ENCODE measurements around the gene VAV2. TPM values are rescaled to one million over a fixed set of nuclear protein-coding genes. Genes with fewer than 3 reads are reported as not detected.
A peak's percentile ranks its signal among the peaks of the same experiment; 100 is the strongest.

VAV2 gene
- total RNA-seq, 8 experiments from 2014 or later, result 5.9 to 33.0 (median 14.9) TPM

DNA sequence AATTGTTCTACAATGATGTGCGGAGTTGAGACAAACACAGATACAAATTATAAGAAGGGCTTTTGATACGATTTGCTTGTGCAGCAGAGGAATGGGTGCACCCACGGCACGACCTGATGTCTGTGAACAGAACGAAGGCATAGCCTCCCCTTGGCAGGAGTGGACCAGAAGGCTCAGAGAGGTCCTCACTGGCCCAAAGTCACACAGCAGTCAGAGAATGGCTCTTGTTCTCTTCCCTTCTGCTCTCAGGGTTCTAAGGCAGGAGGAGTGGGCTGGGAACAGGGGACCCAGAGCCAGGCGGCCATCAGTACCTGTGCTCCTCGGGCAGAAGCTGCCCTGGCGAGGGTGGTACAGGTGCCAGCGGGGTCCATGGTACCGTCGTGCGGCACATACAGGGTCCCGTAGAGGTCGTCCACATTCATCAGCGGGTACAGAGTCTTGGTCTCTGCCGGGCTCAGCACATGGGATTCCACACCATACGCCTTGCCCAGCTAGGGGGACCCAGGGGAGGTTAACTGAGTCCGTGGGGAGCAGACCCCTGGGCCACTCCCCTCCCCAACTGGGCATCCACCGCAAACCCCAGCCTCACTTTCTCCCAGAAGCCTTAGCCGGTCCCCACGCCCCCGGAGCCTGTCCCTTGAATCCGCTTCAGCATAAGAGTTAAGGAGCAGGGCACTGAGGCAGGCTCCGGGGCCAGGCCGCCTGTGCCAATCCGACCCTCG is 261.0 kb downstream of the VAV2 start:
- in situ Hi-C loops (cut with MboI; ENCODE audit: low pct_unique_long_range_greater_than_20kb in 2 of 9, low sequenced_read_pairs in 9 of 9, unreplicated experiment in 9 of 9), result loop anchor here in 1 of 9 experiments (25.0 kb wide), 1 partner anchor 194 kb away; the partner anchor contains the start of gene ADAMTSL2
- no peak for ATAC-seq (replicated peaks in 6 of 8)
- H3K4me1 ChIP-seq (replicated peaks in 1 of 2), result peaks cover 15 to 16% of the 10 kb centered on the region in 2 donors
- H3K27ac ChIP-seq, result no peak overlapping the region
- 33 to 100% (median 80%) methylated on average over 1 to 6 of the region's 27 CpGs; no CpG with 5 or more reads in 1 of the 10 experiments for WGBS, 10 experiments
- no peak overlapping the region for H3K4me3 ChIP-seq

DNA sequence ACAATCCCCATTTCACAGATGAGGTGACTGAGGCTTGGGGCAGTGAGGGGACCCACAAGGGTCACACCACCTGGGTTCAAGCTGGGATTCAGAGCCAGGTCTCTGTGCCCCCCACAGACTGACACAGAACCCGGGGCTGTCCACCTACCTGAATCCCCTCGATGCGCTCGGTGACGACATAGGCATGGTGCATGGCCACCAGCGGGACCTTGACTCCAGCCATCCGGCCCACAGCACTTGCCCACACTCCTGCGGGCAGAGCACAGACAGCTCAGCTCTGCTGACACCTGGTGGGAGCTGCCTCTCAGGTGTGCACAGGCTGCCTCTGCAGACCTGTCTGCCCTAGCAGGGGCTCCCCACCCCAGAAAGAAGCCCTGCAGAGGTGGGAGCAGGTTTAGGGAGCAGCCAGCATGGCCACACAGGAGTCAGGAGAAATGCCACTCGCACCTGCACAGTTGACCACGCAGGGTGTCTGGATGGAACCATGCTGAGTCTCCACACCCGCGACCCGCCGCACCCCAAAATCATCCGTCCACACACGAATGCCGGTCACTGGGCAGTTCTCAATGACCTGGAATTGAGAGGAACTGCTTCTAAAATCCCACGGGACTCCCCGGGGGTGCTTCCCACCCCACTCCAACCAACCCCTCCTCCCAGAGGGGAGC is 262.4 kb downstream of the VAV2 start:
- in situ Hi-C loops (cut with MboI; ENCODE audit: low pct_unique_long_range_greater_than_20kb in 2 of 9, low sequenced_read_pairs in 9 of 9, unreplicated experiment in 9 of 9), result loop anchor here in 2 of 9 experiments (10.0 to 25.0 kb wide), 2 partner anchors 192 to 195 kb away; partner anchors contain the start of gene ADAMTSL2 (in 2 of the 2)
- Histone ChIP-seq H3K4me1 (replicated peaks in 1 of 2) (peaks cover 1 to 2% of the 10 kb centered on the region in 2 donors), H3K4me3 (no peak overlapping the region), H3K27ac (no peak overlapping the region)
- WGBS, 10 experiments, result 80 to 92% (median 85%) methylated on average over 3 to 6 of the region's 19 CpGs; no CpG with 5 or more reads in 7 of the 10 experiments
- no peak for ATAC-seq (replicated peaks in 6 of 8)

DNA sequence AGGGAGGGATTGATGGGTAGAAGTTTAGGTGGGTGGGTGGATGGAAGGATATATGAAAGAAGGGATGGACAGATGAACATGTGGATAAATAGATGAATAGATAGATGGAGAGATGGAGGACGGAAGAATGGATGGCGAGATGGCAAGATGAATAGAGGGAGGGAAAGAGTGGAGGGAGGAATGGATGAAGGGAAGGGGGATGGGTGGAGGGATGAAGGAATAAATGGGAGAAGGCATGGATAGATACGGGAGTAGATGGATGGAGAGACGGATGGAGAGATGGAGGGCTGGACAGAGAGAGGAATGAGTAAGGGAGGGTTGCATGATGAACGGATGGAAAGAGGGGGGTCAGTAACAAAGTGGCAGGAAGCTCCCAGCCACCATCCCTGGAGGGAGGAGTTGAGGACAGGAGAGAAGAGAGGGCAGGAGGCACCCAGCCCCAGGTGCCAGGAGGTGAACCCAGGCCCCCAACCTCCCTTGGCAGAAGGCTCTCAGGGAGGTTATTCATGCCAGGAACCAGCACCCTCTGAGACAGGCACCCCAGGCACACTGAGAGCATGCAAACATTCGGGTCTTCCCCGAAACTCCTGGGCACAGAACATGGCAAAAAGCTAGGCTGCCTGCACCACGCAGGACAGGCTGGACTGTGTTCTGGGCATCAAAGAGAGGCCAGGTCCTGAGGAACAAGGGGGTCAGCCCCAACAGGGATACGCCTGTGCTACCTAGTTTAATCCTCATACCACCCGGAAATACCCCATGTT is 263.1 kb downstream of the VAV2 start:
- ATAC-seq (replicated peaks in 6 of 8), result no peak
- H3K4me3 ChIP-seq, result no peak overlapping the region
- H3K4me1 ChIP-seq (replicated peaks in 1 of 2), result no peaks in the 10 kb centered on the region
- in situ Hi-C loops (cut with MboI; ENCODE audit: low pct_unique_long_range_greater_than_20kb in 2 of 9, low sequenced_read_pairs in 9 of 9, unreplicated experiment in 9 of 9), result loop anchor here in 2 of 9 experiments (10.0 to 25.0 kb wide), 2 partner anchors 192 to 194 kb away; partner anchors contain the start of gene ADAMTSL2 (in 2 of the 2)
- H3K27ac ChIP-seq, result no peak overlapping the region
- WGBS, 10 experiments, result 32 to 79% (median 43%) methylated on average over 2 to 5 of the region's 10 CpGs; no CpG with 5 or more reads in 4 of the 10 experiments

DNA sequence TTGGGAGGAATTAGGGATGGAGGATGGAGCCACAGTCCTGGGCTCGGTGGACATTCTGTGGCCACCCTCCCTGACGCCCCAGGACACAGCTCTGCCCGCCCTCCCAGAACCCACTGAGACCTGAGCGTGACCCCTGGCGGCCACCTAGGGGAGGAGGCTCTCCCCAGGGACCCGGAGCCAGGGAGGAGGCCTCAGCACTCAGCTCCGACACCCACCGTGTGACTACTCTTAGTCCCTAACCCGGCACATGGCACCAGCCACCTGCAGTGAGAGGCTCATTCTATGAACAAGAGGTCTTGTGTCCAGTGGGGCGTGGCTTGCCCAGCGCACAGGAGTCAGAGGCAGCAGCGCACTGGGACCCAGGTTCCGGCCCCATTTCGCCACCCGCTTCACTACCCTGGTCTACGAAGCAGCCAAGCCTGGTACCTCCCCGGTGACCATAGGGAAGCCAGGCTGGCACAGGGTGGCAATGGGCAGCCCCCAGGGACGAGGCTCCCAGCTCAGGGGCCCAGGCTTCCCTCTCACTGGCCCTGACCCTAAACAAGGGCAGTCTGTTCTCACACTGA is 264.2 kb downstream of the VAV2 start:
- in situ Hi-C loops (cut with MboI; ENCODE audit: low pct_unique_long_range_greater_than_20kb in 2 of 9, low sequenced_read_pairs in 9 of 9, unreplicated experiment in 9 of 9), result loop anchor here in 2 of 9 experiments (10.0 to 25.0 kb wide), 2 partner anchors 191 to 193 kb away; partner anchors contain the start of gene ADAMTSL2 (in 2 of the 2)
- 50 to 87% (median 69%) methylated on average over 2 to 11 of the region's 18 CpGs; no CpG with 5 or more reads in 6 of the 10 experiments for WGBS, 10 experiments
- Histone ChIP-seq H3K4me1 (replicated peaks in 1 of 2) (no peaks in the 10 kb centered on the region), H3K27ac (no peak overlapping the region), H3K4me3 (no peak overlapping the region)
- peak in 3 of 8 experiments; percentile 8 to 14 (median 12) for ATAC-seq (replicated peaks in 6 of 8)

DNA sequence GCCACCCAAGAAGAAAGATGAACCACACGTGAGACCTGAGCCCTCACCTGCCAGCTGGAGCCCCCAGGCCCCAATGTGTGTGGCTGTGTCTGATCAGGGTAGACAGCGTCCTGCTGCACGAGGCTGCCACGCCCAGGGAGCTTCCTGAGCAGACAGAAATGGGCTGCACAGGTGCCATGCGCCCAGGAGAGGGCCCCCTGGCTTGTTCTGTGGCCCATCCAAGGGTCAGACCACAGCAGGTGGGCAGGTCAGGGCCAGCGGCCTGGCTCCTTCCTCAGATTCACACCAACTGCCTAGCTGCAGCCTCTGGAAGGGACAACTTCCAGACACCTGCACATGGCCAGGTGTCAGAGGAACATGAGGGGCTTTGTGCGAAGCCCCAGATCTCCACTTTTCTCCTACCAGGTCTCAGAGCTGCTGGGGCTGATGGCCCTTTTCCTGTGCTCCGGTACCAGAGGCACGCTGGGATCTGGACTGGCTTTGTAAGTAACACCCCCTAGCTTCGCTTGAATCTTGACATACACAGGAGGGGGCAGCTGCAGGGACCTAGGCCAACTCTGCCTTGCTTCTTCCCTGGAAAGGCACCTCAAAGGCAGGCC is 264.7 kb downstream of the VAV2 start:
- in situ Hi-C loops (cut with MboI; ENCODE audit: low pct_unique_long_range_greater_than_20kb in 2 of 9, low sequenced_read_pairs in 9 of 9, unreplicated experiment in 9 of 9), result loop anchor here in 2 of 9 experiments (10.0 to 25.0 kb wide), 2 partner anchors 190 to 193 kb away; partner anchors contain the start of gene ADAMTSL2 (in 2 of the 2)
- 0 to 92% (median 64%) methylated on average over 1 to 6 of the region's 10 CpGs; no CpG with 5 or more reads in 2 of the 10 experiments for WGBS, 10 experiments
- H3K27ac ChIP-seq, result no peak overlapping the region
- no peak overlapping the region for H3K4me3 ChIP-seq
- H3K4me1 ChIP-seq (replicated peaks in 1 of 2), result no peaks in the 10 kb centered on the region
- peak in 3 of 8 experiments; percentile 8 to 23 (median 11) for ATAC-seq (replicated peaks in 6 of 8)

DNA sequence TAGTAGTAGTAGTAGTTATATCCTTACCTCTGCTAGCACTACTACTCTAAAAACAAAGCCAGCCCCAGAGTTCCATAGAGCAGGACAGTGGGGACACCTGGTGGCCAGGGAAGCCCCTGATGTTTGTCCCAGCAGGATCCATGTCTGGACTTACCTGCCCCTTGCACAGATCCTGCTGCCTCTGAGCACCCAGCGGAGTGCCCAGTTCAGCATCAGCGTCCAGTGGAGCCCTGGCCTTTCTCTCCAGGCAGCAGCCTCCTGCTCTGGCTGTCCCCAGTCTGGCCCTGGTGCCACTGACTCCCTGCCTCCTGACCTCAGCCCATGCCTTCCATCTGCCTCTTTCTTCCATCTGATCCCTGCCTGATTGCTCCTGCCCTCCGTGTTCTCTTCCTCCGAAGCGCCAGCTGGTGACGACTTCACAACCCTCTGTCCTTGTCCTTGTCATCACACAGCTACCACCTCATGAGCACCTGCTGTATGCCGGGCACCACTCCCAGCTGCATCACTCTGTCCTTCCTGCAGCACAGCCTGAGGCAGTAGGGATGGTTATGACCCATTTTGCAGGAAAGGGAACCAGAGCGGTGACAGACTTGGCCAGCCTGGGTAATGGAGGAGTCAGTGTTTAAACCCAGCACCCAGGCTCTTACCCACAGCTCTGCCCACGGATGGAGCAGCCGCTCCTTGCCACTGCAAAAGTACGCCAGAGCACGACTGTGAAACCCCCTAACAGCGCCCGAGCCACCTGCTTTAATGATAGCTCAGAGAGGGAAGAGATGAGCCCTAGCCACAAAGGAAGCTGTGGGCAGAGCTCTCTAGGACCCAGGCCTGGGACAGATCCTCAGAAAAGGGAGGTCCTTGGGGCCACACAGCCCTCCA is 265.5 kb downstream of the VAV2 start:
- H3K27ac ChIP-seq, result no peak overlapping the region

DNA sequence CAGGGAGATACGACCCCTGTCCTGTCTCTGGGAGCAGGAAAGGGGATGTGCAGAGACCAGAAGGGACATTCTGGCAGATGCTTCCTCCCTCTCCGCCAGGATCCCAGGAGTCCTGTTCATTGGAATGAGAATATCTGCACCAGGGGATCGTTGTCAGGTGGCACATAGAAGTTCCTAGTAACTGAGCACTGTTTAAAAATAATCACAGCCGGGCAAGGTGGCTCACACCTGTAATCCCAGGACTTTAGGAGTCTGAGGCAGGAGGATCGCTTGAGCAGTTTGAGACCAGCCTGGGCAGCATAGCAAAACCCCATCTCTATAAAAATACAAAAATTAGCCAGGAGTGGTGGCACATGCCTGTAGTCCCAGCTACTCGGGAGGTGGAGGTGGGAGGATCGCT is 266.2 kb downstream of the VAV2 start:
- H3K4me3 ChIP-seq, result no peak overlapping the region
- no peaks in the 10 kb centered on the region for H3K4me1 ChIP-seq (replicated peaks in 1 of 2)
- ATAC-seq (replicated peaks in 6 of 8), result no peak
- WGBS, 10 experiments, result 60 to 100% (median 77%) methylated on average over 1 to 3 of the region's 7 CpGs; no CpG with 5 or more reads in 4 of the 10 experiments
- in situ Hi-C loops (cut with MboI; ENCODE audit: low pct_unique_long_range_greater_than_20kb in 2 of 9, low sequenced_read_pairs in 9 of 9, unreplicated experiment in 9 of 9), result loop anchor here in 2 of 9 experiments (10.0 to 25.0 kb wide), 2 partner anchors 189 to 191 kb away; partner anchors contain the start of gene ADAMTSL2 (in 2 of the 2)
- H3K27ac ChIP-seq, result no peak overlapping the region

More for the DNA sequence above, 265.5 kb downstream of the VAV2 start:
- Histone ChIP-seq H3K4me1 (replicated peaks in 1 of 2) (no peaks in the 10 kb centered on the region), H3K4me3 (no peak overlapping the region)
- peak; percentile 69 to 88 (median 78) for ATAC-seq (replicated peaks in 6 of 8)
- 0 to 100% (median 39%) methylated on average over 1 to 10 of the region's 14 CpGs; no CpG with 5 or more reads in 2 of the 10 experiments for WGBS, 10 experiments
- in situ Hi-C loops (cut with MboI; ENCODE audit: low pct_unique_long_range_greater_than_20kb in 2 of 9, low sequenced_read_pairs in 9 of 9, unreplicated experiment in 9 of 9), result loop anchor here in 2 of 9 experiments (10.0 to 25.0 kb wide), 2 partner anchors 189 to 192 kb away; partner anchors contain the start of gene ADAMTSL2 (in 2 of the 2)

DNA sequence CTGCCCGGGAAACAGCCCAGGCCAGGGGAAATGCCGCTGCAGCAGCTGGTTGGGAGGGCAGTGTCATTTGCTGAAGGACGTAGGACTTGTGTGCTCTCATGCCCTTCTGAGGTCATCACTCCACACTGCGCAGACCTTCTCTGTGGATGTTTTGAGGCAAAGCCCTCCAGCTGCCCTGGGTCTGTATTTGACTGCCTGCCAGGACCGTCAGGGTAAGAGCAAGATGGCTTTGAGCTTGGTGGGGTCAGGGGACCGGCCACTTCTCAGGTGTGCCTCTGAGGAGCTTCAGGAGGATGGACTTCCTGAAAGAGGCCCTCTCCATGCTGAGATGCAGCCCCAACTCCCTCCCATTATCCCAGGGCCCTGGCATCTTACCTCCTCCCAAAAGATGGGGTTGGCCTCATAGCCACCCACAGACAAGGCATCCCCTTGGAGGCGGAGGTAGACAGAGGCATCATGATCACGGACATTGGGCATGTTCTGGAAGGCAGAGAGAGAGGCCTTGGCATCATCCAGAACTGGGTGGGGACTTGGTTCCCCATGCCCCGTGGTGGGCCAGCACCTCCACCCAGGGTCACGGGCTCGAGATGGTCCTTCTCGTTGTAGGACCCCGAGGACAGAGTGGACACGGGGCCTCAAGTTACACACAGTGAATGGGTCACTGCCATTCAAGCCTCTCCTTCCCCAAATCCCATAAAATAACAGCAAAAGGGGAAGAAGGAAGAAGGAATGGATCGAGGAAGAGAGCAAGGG is 273.4 kb downstream of the VAV2 start:
- H3K4me3 ChIP-seq, result no peak overlapping the region
- in situ Hi-C loops (cut with MboI; ENCODE audit: low pct_unique_long_range_greater_than_20kb in 2 of 9, low sequenced_read_pairs in 9 of 9, unreplicated experiment in 9 of 9), result loop anchor here in 1 of 9 experiments (25.0 kb wide), 1 partner anchor 181 kb away; the partner anchor contains the start of gene ADAMTSL2
- no peak for ATAC-seq (replicated peaks in 6 of 8)
- peaks cover 0 to 6% of the 10 kb centered on the region in 2 donors for H3K4me1 ChIP-seq (replicated peaks in 1 of 2)
- WGBS, 10 experiments, result 50 to 100% (median 76%) methylated on average over 1 to 5 of the region's 15 CpGs; no CpG with 5 or more reads in 2 of the 10 experiments
- no peak overlapping the region for H3K27ac ChIP-seq

DNA sequence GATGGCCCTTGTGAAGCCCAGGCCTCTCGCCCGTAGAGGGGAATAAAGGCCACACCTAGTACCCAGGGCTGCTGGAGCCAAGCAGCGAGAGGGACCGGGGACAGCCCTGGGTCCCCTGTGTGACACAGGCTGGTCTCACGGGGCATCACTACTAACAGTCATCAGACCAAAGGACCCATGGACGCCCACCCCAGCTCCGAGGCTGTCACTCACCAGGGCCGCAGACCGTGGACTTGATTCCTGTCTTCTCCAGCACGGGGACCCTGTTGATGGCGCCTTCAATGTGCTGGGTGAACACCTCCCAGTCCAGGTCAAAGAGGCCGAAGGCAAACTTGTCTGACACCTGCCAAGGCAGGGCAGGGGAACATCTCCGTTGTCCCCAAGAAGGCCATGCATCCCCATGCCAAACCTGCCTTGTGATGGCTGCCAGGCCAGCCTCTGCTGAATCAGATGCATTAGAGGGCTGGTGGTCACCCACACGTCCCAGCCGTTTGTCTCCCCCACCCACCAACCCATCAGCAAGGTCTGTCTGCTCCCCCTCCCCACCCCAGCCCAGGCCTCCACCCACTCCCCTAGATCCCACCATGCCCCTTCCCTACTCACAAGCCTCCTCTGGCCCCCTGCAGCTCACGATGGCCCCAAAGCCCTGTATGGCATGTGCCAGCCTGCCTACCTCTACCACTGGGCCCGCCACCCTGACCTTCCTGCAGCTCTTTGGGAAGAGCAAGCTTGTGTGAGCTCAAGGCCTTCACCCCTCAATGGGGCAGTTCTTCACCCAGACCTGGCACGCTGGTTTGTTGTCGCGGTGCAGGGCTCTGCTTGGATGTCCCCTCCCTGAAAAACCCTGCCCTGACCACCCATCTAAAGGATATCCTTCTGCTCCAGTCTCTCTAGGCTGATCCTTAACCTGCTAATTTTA is 274.8 kb downstream of the VAV2 start:
- Histone ChIP-seq H3K27ac (no peak overlapping the region), H3K4me3 (no peak overlapping the region), H3K4me1 (replicated peaks in 1 of 2) (peaks cover 3 to 6% of the 10 kb centered on the region in 2 donors)
- no peak for ATAC-seq (replicated peaks in 6 of 8)
- in situ Hi-C loops (cut with MboI; ENCODE audit: low pct_unique_long_range_greater_than_20kb in 2 of 9, low sequenced_read_pairs in 9 of 9, unreplicated experiment in 9 of 9), result loop anchor here in 1 of 9 experiments (25.0 kb wide), 1 partner anchor 180 kb away; the partner anchor contains the start of gene ADAMTSL2
- 80 to 100% (median 90%) methylated on average over 1 to 6 of the region's 20 CpGs; no CpG with 5 or more reads in 5 of the 10 experiments for WGBS, 10 experiments

Data from motor neuron (in vitro differentiated cells).